Measurements from ENCODE around the gene FAM193A. TPM values are rescaled to one million over a fixed set of nuclear protein-coding genes. Genes with fewer than 3 reads are reported as not detected.
A peak's percentile ranks its signal among the peaks of the same experiment; 100 is the strongest.
"Not testable (repeated sequence)": the region's sequence is repeated elsewhere in the genome, so short reads cannot be mapped to it uniquely, and the experiment has no call there.

Gene FAM193A
- total RNA-seq, 6 donors from 2014 or later, result 23.7 to 87.0 (median 27.1) TPM

- Histone ChIP-seq H3K9me3 (no peaks in the 10 kb centered on the region), H3K27ac (peak overlapping the region in 3 of 4 donors; percentile 63 to 68 (median 64)), H3K36me3 (peaks cover 19 to 41% (median 22%) of the 10 kb centered on the region in 4 donors), H3K27me3 (no peaks in the 10 kb centered on the region), H3K4me3 (no peak overlapping the region), H3K4me1 (peaks cover 16 to 38% (median 23%) of the 10 kb centered on the region in 4 donors)
- TF ChIP-seq POLR2A (IDR thresholded peaks at IDR 0.05), result no peak
- no peak for TF ChIP-seq POLR2AphosphoS5 (IDR thresholded peaks at IDR 0.05)
- ATAC-seq (ENCODE audit: low FRiP score in 2 of 2), result no peak
- 63 to 77% methylated on average over 4 to 5 of the region's 5 CpGs for WGBS, 2 donors
- DNase-seq, result no peak
These were observed 179.0 kb downstream of the FAM193A start for GRCh38 chr4:2715426-2715825.

- Histone ChIP-seq H3K4me3 (no peak overlapping the region), H3K4me1 (peaks cover 16 to 38% (median 23%) of the 10 kb centered on the region in 4 donors), H3K36me3 (peaks cover 22 to 47% (median 26%) of the 10 kb centered on the region in 4 donors), H3K9me3 (no peaks in the 10 kb centered on the region), H3K27ac (peak overlapping the region in 2 of 4 donors; percentile 63 to 68), H3K27me3 (no peaks in the 10 kb centered on the region)
- DNase-seq, result no peak
- no peak for TF ChIP-seq POLR2A (IDR thresholded peaks at IDR 0.05)
- WGBS, 2 donors, result 88 to 93% methylated on average over 8 of the region's 8 CpGs
- ATAC-seq (ENCODE audit: low FRiP score in 2 of 2), result no peak
These were observed 179.8 kb downstream of the FAM193A start for GRCh38 chr4:2716236-2716635.

- Histone ChIP-seq H3K36me3 (peaks cover 19 to 66% (median 35%) of the 10 kb centered on the region in 4 donors), H3K9me3 (no peaks in the 10 kb centered on the region), H3K4me3 (no peak overlapping the region), H3K27me3 (no peaks in the 10 kb centered on the region), H3K4me1 (no peaks in the 10 kb centered on the region), H3K27ac (no peak overlapping the region)
- ATAC-seq (ENCODE audit: low FRiP score in 2 of 2), result no peak
- 85 to 88% methylated on average over 11 of the region's 11 CpGs for WGBS, 2 donors
- no peak for DNase-seq
- TF ChIP-seq POLR2A (IDR thresholded peaks at IDR 0.05) (no peak), POLR2AphosphoS5 (IDR thresholded peaks at IDR 0.05) (no peak), EP300 (IDR thresholded peaks at IDR 0.05) (no peak), CTCF (IDR thresholded peaks at IDR 0.05) (no peak)
These were observed 185.1 kb downstream of the FAM193A start for GRCh38 chr4:2721586-2721985.

GRCh38 chr4:2722033-2722432 lies 185.6 kb downstream of the FAM193A start:
- WGBS, 2 donors, result 97 to 98% methylated on average over 9 of the region's 9 CpGs
- no peaks in the 10 kb centered on the region for H3K9me3 ChIP-seq
- no peaks in the 10 kb centered on the region for H3K27me3 ChIP-seq
- TF ChIP-seq POLR2A (IDR thresholded peaks at IDR 0.05) (no peak), EP300 (IDR thresholded peaks at IDR 0.05) (no peak), POLR2AphosphoS5 (IDR thresholded peaks at IDR 0.05) (no peak), CTCF (IDR thresholded peaks at IDR 0.05) (no peak)
- DNase-seq (no peak), ATAC-seq (ENCODE audit: low FRiP score in 2 of 2) (peak in 1 of 2 donors; percentile 34)
- no peak overlapping the region for H3K4me3 ChIP-seq
- H3K27ac ChIP-seq, result no peak overlapping the region
- peaks cover 16 to 64% (median 30%) of the 10 kb centered on the region in 4 donors for H3K36me3 ChIP-seq
- no peaks in the 10 kb centered on the region for H3K4me1 ChIP-seq

- Histone ChIP-seq H3K27me3 (no peaks in the 10 kb centered on the region), H3K4me3 (no peak overlapping the region), H3K9me3 (no peaks in the 10 kb centered on the region), H3K4me1 (no peaks in the 10 kb centered on the region), H3K27ac (no peak overlapping the region), H3K36me3 (peaks cover 11 to 49% (median 29%) of the 10 kb centered on the region in 4 donors)
- DNase-seq, result no peak
- no peak for ATAC-seq (ENCODE audit: low FRiP score in 2 of 2)
- TF ChIP-seq POLR2AphosphoS5 (IDR thresholded peaks at IDR 0.05) (no peak), CTCF (IDR thresholded peaks at IDR 0.05) (no peak), POLR2A (IDR thresholded peaks at IDR 0.05) (no peak), EP300 (IDR thresholded peaks at IDR 0.05) (no peak)
- WGBS, 2 donors, result 83 to 90% methylated on average over 3 of the region's 3 CpGs
These were observed 187.3 kb downstream of the FAM193A start for GRCh38 chr4:2723751-2724150.

- TF ChIP-seq EP300 (IDR thresholded peaks at IDR 0.05), result no peak
- no peak for TF ChIP-seq POLR2AphosphoS5 (IDR thresholded peaks at IDR 0.05)
- no peak for TF ChIP-seq POLR2A (IDR thresholded peaks at IDR 0.05)
- TF ChIP-seq CTCF (IDR thresholded peaks at IDR 0.05), result no peak
- WGBS, 2 donors, result 79 to 100% methylated on average over 4 of the region's 4 CpGs
- Histone ChIP-seq H3K4me3 (no peak overlapping the region), H3K36me3 (peaks cover 7 to 47% (median 25%) of the 10 kb centered on the region in 4 donors), H3K27me3 (no peaks in the 10 kb centered on the region), H3K9me3 (no peaks in the 10 kb centered on the region), H3K4me1 (no peaks in the 10 kb centered on the region), H3K27ac (no peak overlapping the region)
- ATAC-seq (ENCODE audit: low FRiP score in 2 of 2), result no peak
- DNase-seq, result no peak
These were observed 188.9 kb downstream of the FAM193A start for GRCh38 chr4:2725380-2725779.

- H3K9me3 ChIP-seq; H3K4me3 ChIP-seq; ATAC-seq (ENCODE audit: low FRiP score in 2 of 2); DNase-seq; H3K4me1 ChIP-seq; H3K27ac ChIP-seq; H3K27me3 ChIP-seq: not testable (repeated sequence)
- WGBS, 2 donors, result 96 to 97% methylated on average over 17 of the region's 17 CpGs
- peaks cover 4 to 42% (median 25%) of the 10 kb centered on the region in 4 donors for H3K36me3 ChIP-seq
These were observed 190.4 kb downstream of the FAM193A start for GRCh38 chr4:2726881-2727280.
